ENCODE data around the gene DNLZ. TPM values are rescaled to one million over a fixed set of nuclear protein-coding genes. Genes with fewer than 3 reads are reported as not detected.

Gene DNLZ
- total and polyA plus RNA-seq, 2 of the 4 experiments (the other 2 are of a cell fraction) = 2.0 to 11.4 TPM

DNA sequence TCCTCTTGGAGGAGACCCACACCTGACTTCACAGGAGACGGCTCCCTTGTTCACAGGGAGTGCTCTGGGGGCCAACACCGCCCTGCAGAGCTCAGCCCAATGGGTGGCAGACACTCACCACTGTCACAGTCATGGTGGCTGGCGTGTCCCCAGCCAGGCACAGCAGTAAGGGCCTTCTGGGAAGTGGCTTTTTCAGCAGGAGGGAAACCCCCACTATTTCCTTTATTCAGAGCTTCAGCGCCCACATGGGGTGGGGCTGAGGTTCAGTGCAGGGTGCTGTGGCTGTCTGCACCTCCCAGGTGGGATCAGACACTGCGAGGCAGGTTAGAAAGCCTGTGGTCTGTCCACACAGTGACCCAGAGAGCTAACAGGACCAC is 40.0 kb upstream of the DNLZ start:
- no peaks in the 10 kb centered on the region for H3K27me3 ChIP-seq (ENCODE audit: control insufficient read depth, insufficient read depth, low read length)
- ATAC-seq (ENCODE audit: low read depth) = no peak
- no peak overlapping the region for H3K4ac ChIP-seq (ENCODE audit: low read depth, low read length)
- H3K9ac ChIP-seq (ENCODE audit: low read depth, low read length) = no peak overlapping the region
- no peak overlapping the region for H3K56ac ChIP-seq (ENCODE audit: extremely low read depth, insufficient read depth, low read length)
- peaks cover 15 to 26% of the 10 kb centered on the region in 2 experiments; a peak in 3 of 4 replicates for H3K79me1 ChIP-seq (ENCODE audit: low read depth in 1 of 2, low read length in 2 of 2)
- dilution Hi-C loops (cut with HindIII; ENCODE audit: low sequenced_read_pairs, unreplicated experiment) = no loop called here
- no peak overlapping the region for H2AK5ac ChIP-seq (ENCODE audit: low read depth, low read length)
- H3K23ac ChIP-seq (ENCODE audit: low read depth, low read length) = no peak overlapping the region
- H3K27ac ChIP-seq (ENCODE audit: insufficient read depth, low read length) = no peak overlapping the region
- H2AFZ ChIP-seq (replicated peaks; ENCODE audit: low read length, poor library complexity) = no peak overlapping the region
- H3K4me1 ChIP-seq (ENCODE audit: control insufficient read depth, insufficient read depth, low read length) = peaks cover 8% of the 10 kb centered on the region
- no peak overlapping the region for H4K8ac ChIP-seq (ENCODE audit: low read depth in 2 of 2, low read length in 2 of 2)
- no peak overlapping the region for H2BK15ac ChIP-seq (ENCODE audit: low read depth, low read length)
- ChIA-PET CTCF (no interaction called here), POLR2A (ENCODE audit: unreplicated experiment) (no interaction called here)
- H3K4me2 ChIP-seq (ENCODE audit: low read depth, low read length) = no peak overlapping the region
- peaks cover 12% of the 10 kb centered on the region; the same call in 1 of the 2 replicates for H4K20me1 ChIP-seq (ENCODE audit: insufficient read depth, low read length)
- H3K9me1 ChIP-seq (ENCODE audit: insufficient read depth, low read length) = 0 out of 2 replicates have a peak, but pooled peaks cover 1% of the 10 kb centered on the region
- H3K4me3 ChIP-seq (ENCODE audit: insufficient read depth, low read depth, low read length) = no peak overlapping the region
- WGBS, 2 experiments (ENCODE audit: extremely low coverage in 2 of 2, insufficient read length in 1 of 2) = 80% methylated on average over 1 of the region's 5 CpGs; no CpG with 5 or more reads in 1 of the 2 experiments
- H3K18ac ChIP-seq (ENCODE audit: low read depth, low read length) = no peak overlapping the region
- in situ Hi-C loops (cut with MboI; ENCODE audit: low sequenced_read_pairs) = loop anchor here (5.0 kb wide), 1 partner anchor 81 kb away; no protein-coding TSS in a partner anchor
- no peak overlapping the region for H4K5ac ChIP-seq (ENCODE audit: low read depth, low read length)
- BruUV-seq (replicated peaks) = no TSS peak
- no peak overlapping the region for H2AK9ac ChIP-seq (replicated peaks; ENCODE audit: low read depth, low read length, poor library complexity)
- no peak for DNase-seq
- H2BK20ac ChIP-seq (ENCODE audit: low read depth, low read length) = no peak overlapping the region
- H3K9me3 ChIP-seq (ENCODE audit: control insufficient read depth, insufficient read depth, low read length) = no peaks in the 10 kb centered on the region
- no peak overlapping the region for H4K91ac ChIP-seq (ENCODE audit: insufficient read depth, low read depth, low read length)
- intact Hi-C loops (cut with micrococcal nuclease) = loop anchor here (5.0 kb wide), 1 partner anchor 76 kb away; the partner anchor contains the start of gene GPSM1
- H3K14ac ChIP-seq (replicated peaks; ENCODE audit: low read depth, low read length) = no peak overlapping the region
- no peak for TF ChIP-seq MXI1 (IDR thresholded peaks at IDR 0.05; ENCODE audit: borderline replicate concordance, low read depth, low read length)
- TF ChIP-seq NFE2L2 (IDR thresholded peaks at IDR 0.05; ENCODE audit: low read depth, low read length) = no peak
- TF ChIP-seq SMC3 (IDR thresholded peaks at IDR 0.05; ENCODE audit: low read depth, low read length) = no peak
- TF ChIP-seq CTCF (conservative IDR thresholded peaks at IDR 0.05; ENCODE audit: low read depth, low read length) = no peak
- TF ChIP-seq RCOR1 (IDR thresholded peaks at IDR 0.05; ENCODE audit: insufficient replicate concordance, low read length) = no peak
- TF ChIP-seq, protein P1, sequence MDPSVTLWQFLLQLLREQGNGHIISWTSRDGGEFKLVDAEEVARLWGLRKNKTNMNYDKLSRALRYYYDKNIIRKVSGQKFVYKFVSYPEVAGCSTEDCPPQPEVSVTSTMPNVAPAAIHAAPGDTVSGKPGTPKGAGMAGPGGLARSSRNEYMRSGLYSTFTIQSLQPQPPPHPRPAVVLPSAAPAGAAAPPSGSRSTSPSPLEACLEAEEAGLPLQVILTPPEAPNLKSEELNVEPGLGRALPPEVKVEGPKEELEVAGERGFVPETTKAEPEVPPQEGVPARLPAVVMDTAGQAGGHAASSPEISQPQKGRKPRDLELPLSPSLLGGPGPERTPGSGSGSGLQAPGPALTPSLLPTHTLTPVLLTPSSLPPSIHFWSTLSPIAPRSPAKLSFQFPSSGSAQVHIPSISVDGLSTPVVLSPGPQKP (IDR thresholded peaks at IDR 0.05; ENCODE audit: borderline replicate concordance, low read depth, low read length) = no peak
- no peak for TF ChIP-seq MAZ (IDR thresholded peaks at IDR 0.05; ENCODE audit: borderline replicate concordance, low read depth, low read length)
- TF ChIP-seq RAD21 (IDR thresholded peaks at IDR 0.05; ENCODE audit: low read length) = no peak
- TF ChIP-seq POLR2A (IDR thresholded peaks at IDR 0.05; ENCODE audit: low read depth, low read length) = no peak
- TF ChIP-seq, protein P2, sequence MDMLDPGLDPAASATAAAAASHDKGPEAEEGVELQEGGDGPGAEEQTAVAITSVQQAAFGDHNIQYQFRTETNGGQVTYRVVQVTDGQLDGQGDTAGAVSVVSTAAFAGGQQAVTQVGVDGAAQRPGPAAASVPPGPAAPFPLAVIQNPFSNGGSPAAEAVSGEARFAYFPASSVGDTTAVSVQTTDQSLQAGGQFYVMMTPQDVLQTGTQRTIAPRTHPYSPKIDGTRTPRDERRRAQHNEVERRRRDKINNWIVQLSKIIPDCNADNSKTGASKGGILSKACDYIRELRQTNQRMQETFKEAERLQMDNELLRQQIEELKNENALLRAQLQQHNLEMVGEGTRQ (IDR thresholded peaks at IDR 0.05; ENCODE audit: low read depth, low read length) = no peak
- TF ChIP-seq FOS (IDR thresholded peaks at IDR 0.05; ENCODE audit: low read depth, low read length) = no peak
- peaks cover 40% of the 10 kb centered on the region for H3K36me3 ChIP-seq (ENCODE audit: control insufficient read depth, insufficient read depth, low read length)
- no peak overlapping the region for H2BK120ac ChIP-seq (ENCODE audit: low read depth, low read length)
- H2BK5ac ChIP-seq (ENCODE audit: low read depth, low read length, poor library complexity, severe bottlenecking) = no peak overlapping the region
